ENCODE data around the gene IL20RB. TPM values are rescaled to one million over a fixed set of nuclear protein-coding genes. Genes with fewer than 3 reads are reported as not detected.
A peak's percentile ranks its signal among the peaks of the same experiment; 100 is the strongest.

IL20RB gene
- polyA plus RNA-seq, 1 donor (not counting 4 experiments of a cell fraction or from before 2014, with no cell fraction given), result 239 TPM

- Histone ChIP-seq H3K36me3 (ENCODE audit: control insufficient read depth in 2 of 2, extremely low read depth in 1 of 2, insufficient read depth in 2 of 2, low read length in 2 of 2) (no peaks in the 10 kb centered on the region), H3K79me2 (ENCODE audit: control insufficient read depth, insufficient read depth, low read length) (no peaks in the 10 kb centered on the region), H3K4me2 (ENCODE audit: control insufficient read depth, extremely low read depth, insufficient read depth, low read depth, low read length) (peak overlapping the region; percentile 81), H2AFZ (ENCODE audit: control insufficient read depth, low read length) (no peak overlapping the region), H3K27me3 (ENCODE audit: control insufficient read depth, extremely low read depth, insufficient read depth, low read length) (no peaks in the 10 kb centered on the region), H3K4me3 (ENCODE audit: control insufficient read depth in 2 of 3, extremely low read depth in 1 of 3, insufficient read depth in 2 of 3, low read depth in 1 of 3, low read length in 3 of 3) (peak overlapping the region in 2 of 3 experiments; percentile 11 to 18), H3K9me1 (ENCODE audit: control insufficient read depth, extremely low read depth, insufficient read depth, low read length) (no peaks in the 10 kb centered on the region), H3K4me1 (ENCODE audit: control insufficient read depth, extremely low read depth, insufficient read depth, low read length) (peaks cover 44% of the 10 kb centered on the region), H3K9ac (ENCODE audit: control insufficient read depth, extremely low read depth, insufficient read depth, low read length) (peak overlapping the region; percentile 40), H3K27ac (ENCODE audit: control insufficient read depth, insufficient read depth, low read length) (peak overlapping the region; percentile 83), H3K9me3 (ENCODE audit: control insufficient read depth, low read depth, low read length) (no peaks in the 10 kb centered on the region), H4K20me1 (ENCODE audit: control insufficient read depth, extremely low read depth, insufficient read depth, low read length) (no peaks in the 10 kb centered on the region)
- dilution Hi-C loops (cut with MboI; ENCODE audit: extremely low pct_ligation_motif_present, low sequenced_read_pairs), result no loop called here
- FAIRE-seq (peak; percentile 98), DNase-seq (ENCODE audit: low read depth, low spot score) (no peak)
- no peak for TF ChIP-seq CTCF (optimal IDR thresholded peaks at IDR 0.05 in 1 of 3, IDR thresholded peaks at IDR 0.05 in 1 of 3, conservative IDR thresholded peaks at IDR 0.05 in 1 of 3; ENCODE audit: extremely low read depth in 1 of 3, insufficient read depth in 2 of 3, low read length in 3 of 3)
- no peak for TF ChIP-seq EZH2 (IDR thresholded peaks at IDR 0.05; ENCODE audit: low read length)
These were observed 5.5 kb upstream of the IL20RB start for GRCh38 chr3:136952292-136952691.

- Histone ChIP-seq H3K9me1 (ENCODE audit: control insufficient read depth, extremely low read depth, insufficient read depth, low read length) (no peaks in the 10 kb centered on the region), H4K20me1 (ENCODE audit: control insufficient read depth, extremely low read depth, insufficient read depth, low read length) (no peaks in the 10 kb centered on the region), H3K79me2 (ENCODE audit: control insufficient read depth, insufficient read depth, low read length) (peaks cover 15% of the 10 kb centered on the region), H2AFZ (ENCODE audit: control insufficient read depth, low read length) (no peak overlapping the region), H3K27ac (ENCODE audit: control insufficient read depth, insufficient read depth, low read length) (no peak overlapping the region), H3K9me3 (ENCODE audit: control insufficient read depth, low read depth, low read length) (no peaks in the 10 kb centered on the region), H3K4me2 (ENCODE audit: control insufficient read depth, extremely low read depth, insufficient read depth, low read depth, low read length) (no peak overlapping the region), H3K9ac (ENCODE audit: control insufficient read depth, extremely low read depth, insufficient read depth, low read length) (no peak overlapping the region), H3K4me1 (ENCODE audit: control insufficient read depth, extremely low read depth, insufficient read depth, low read length) (peaks cover 47% of the 10 kb centered on the region), H3K27me3 (ENCODE audit: control insufficient read depth, extremely low read depth, insufficient read depth, low read length) (no peaks in the 10 kb centered on the region), H3K4me3 (ENCODE audit: control insufficient read depth in 2 of 3, extremely low read depth in 1 of 3, insufficient read depth in 2 of 3, low read depth in 1 of 3, low read length in 3 of 3) (no peak overlapping the region), H3K36me3 (ENCODE audit: control insufficient read depth in 2 of 2, extremely low read depth in 1 of 2, insufficient read depth in 2 of 2, low read length in 2 of 2) (peaks cover 0 to under 1% of the 10 kb centered on the region in 2 experiments)
- FAIRE-seq (no peak), DNase-seq (ENCODE audit: low read depth, low spot score) (no peak)
- no peak for TF ChIP-seq EZH2 (IDR thresholded peaks at IDR 0.05; ENCODE audit: low read length)
- no peak for TF ChIP-seq CTCF (optimal IDR thresholded peaks at IDR 0.05 in 1 of 3, IDR thresholded peaks at IDR 0.05 in 1 of 3, conservative IDR thresholded peaks at IDR 0.05 in 1 of 3; ENCODE audit: extremely low read depth in 1 of 3, insufficient read depth in 2 of 3, low read length in 3 of 3)
- dilution Hi-C loops (cut with MboI; ENCODE audit: extremely low pct_ligation_motif_present, low sequenced_read_pairs), result no loop called here
These were observed 3.5 kb upstream of the IL20RB start for GRCh38 chr3:136954251-136954650.

Data from keratinocyte (primary cell).